Fibroblast of skin of right quadriceps (primary cell): ENCODE results near the gene C10orf62.
"Not testable (repeated sequence)": the region's sequence is repeated elsewhere in the genome, so short reads cannot be mapped to it uniquely, and the experiment has no call there.

Source experiments
- DNase-seq: peaks from one replicate; pipeline ENCODE4 v3.0.0-alpha.2; 2013

The C10orf62 gene

DNA sequence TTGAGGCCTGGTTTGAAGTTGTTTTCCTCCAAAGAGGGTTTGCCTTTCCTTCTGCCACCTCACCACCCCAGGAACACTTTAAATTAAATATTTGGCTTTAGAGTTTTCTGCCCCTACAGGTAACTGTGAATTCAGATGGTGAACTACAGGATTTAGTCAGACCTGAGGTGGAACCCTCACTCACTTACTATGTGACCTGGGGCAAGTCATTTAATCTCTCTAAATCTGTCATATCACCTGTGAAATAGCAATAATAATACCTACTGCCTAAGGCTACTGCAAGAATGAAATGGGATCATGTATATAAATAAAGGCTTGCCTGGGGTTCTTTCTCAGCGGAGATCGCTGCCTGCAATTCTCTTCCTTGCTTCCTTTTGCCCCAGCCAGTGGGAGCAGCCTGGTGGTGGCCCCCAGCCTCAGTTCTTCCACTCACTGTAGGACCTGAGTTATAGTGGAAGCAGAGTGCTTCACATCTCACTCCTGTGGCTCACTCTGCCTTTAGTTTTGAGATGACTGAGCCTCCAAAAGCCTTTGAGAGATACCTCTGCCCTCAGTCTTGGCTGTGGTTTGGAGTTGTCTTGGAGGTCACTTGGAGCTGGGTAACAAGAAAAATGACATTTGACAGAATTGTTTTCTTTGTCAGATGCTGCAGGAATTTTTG is 23.1 kb upstream of the C10orf62 start:
- no peak for DNase-seq

DNA sequence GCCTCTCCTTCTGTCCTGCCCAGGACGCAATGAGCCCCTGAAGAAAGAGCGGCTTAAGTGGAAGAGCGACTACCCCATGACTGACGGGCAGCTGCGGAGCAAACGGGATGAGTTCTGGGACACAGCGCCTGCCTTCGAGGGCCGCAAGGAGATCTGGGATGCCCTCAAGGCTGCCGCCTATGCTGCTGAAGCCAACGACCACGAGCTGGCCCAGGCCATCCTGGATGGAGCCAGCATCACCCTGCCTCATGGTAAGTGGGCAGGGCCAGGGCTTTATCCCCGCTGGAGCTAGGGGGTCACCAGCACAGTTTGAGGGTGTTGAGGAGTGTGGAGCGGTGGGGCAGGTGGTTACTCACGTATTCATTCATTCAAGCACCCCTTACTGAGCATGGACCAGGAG is 21.6 kb upstream of the C10orf62 start:
- no peak for DNase-seq

DNA sequence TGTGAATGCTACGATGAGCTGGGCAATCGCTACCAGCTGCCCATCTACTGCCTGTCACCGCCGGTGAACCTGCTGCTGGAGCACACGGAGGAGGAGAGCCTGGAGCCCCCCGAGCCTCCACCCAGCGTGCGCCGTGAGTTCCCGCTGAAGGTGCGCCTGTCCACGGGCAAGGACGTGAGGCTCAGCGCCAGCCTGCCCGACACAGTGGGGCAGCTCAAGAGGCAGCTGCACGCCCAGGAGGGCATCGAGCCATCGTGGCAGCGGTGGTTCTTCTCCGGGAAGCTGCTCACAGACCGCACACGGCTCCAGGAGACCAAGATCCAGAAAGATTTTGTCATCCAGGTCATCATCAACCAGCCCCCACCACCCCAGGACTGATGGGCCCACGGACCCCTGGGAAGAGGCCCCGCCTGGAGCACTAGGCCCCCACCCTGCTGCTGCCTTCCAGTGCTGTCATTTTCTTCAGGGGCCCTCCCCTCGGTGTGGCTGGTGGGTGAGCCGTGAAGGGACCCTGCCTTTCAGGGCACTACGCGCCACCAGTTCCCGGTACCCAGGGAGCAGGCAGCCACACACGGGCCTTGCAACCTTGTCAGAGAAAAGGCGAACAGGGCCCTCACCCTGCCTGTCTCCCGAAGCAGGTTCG is 19.3 kb upstream of the C10orf62 start:
- no peak for DNase-seq

DNA sequence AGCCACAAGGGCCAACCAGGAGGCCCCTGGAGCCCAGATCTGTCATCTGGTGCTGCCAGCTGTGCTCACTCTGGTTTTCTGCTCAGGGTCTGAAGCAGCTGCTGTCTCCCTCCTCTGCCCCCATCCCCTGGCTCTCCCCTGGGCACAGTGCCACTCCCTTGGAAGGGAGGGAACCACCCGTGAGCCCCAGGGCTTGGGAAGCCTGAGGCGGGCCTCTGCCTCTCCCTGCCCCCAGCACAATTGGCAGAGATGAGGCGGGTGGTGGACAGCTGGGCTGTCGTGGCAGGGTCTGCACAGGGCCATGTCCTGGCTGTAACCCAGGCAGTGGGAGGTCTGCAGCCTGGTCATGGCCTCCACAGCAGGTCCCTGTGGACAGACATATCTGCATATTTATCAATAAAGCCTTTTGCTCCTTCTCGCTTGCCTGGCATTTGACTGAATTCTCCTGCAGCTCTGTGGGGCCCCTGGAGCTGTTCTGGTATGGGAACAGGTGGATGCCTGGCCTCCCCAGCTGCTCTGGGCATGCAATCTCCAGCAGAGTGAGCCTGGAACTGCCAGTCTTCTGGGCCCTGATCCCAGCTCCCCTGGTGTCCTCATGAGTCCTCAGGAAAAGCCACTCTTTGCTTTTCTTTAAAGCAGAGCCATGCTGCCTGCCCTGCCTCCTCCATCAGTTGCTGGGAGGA is 18.6 kb upstream of the C10orf62 start:
- DNase-seq, result no peak

DNA sequence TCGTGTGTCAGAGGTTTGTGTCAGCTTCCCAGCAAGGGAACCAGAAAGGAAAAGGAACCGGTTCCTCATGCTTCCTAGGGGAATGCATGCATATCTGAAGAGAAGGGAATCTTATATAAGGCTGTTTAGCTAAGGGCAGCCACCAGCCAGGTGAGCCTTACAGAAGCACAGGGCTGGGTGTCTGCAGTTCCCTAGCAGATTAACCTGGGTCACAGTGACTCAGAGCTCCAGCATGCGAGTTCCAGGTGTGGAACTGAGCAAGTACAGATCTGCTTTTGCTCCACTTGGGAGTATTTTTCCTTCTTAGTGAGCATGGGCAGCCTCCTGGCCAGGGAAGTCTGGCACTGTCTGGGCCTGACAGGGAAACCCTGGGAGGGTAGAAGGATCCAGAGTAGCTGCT is 17.9 kb upstream of the C10orf62 start:
- DNase-seq, result no peak

DNA sequence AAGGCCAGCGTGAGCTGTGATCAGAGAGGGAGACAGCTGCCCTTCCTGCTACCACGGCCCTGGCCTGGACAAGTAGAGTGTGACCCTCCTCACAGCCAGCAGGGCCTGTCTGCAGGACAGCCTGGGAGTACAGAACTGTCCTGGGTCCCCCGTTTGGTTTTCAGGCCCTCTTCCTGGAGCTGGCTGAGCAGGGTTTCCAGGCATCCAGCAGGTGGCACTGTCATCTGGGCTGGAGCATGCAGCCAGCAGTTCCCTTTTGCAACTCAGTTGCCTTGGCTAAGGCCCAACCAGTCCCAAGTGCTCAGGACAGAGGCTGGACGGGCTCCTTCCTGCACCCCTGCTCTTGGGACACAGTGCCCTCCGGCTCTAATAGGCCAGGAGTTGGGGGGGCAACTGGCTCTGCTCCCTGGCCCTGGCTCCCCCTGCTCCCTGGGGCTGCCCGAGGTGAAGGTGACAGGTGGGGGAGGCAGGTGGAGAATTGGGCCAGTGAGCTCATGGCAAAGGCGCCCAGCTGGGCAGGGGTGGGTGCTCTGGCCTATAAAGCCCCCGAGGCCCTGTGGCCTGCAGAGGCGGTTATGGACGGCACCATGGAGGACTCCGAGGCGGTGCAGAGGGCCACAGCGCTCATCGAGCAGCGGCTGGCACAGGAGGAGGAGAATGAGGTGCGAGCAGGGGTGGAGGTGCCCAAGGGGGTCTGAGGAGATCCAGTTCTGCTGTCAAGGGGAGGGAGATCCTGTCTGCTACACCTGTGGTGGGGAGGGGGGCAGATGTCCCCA is 17.1 kb upstream of the C10orf62 start, which contains the start of gene ANKRD2:
Gene ANKRD2 (plus strand): TSS at position 566 of the 776 bp plus-strand sequence. CDS start 10 bp downstream, at position 576.
- DNase-seq, result peak; percentile 63

DNA sequence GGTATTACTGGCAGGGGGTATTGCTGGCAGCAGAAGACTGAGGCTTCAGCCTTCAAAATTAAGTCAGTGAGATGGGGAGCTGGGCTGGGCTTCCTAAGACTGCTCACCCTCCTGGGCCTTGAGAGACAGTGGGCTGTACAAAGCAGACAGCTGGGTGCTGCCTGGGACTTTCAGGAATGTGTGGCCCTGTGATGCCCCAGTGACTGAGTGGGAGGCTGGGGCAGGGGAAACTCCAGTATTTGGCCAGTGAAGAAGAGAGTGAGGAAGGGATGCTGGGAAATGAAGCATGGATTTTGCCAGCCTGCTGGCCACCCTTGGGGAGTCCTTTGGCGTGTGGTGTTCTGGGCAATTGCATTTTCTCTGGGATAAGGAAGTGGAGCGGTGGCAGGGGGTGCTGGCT is 16.5 kb upstream of the C10orf62 start:
- no peak for DNase-seq

DNA sequence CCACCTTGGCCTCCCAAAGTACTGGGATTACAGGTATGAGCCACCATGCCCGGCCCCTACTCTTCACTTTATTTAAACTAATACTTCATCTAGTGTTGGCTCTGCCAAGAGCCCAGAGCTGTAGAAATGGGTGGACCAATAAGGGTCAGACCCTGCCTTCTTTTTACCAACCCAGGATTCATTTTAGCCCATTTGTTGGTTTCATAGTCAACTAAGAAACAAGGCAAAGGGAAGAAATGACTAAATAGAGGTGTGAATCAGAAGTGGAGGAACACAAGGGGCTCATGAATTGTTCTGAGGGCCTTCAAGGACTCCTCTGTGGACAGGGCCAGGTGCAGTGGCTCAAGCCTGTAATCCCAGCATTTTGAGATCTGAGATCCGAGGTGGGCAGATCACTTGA is 15.8 kb upstream of the C10orf62 start:
- no peak for DNase-seq

DNA sequence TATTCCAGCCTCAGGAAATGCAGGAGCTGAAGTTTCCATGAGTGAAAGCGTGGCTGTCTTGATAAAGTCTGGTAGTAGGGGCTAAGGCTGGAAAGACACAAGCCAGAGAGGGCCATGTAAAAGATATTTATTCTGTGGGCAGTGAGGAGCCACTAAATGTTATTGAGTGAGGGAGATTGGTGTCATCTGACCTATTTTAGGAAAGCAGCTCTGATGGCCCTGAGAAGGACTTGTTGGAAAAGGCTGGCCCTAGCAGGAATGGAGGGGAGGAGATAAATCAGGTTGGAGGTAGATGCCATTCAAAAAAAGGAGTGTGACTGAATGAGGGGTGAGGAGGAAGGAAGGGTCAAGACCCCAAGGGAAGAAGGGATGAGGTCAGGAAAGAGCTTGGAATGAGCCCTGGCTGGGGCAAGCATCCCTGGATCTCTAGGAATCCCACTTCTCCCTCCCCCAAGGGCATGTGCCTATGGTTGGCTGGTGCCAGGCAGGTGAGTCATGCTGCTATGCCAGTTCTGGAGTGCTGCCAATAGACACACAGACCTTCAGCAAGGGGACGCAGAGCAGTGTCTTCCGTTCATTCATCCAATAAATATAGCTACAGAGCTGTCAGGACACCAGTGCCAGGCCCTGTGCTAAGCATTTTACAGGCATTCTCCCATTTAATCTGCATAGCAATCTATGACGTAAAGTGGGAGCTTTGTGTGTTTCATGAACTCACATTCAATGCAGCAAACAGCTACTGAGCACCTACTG is 15.0 kb upstream of the C10orf62 start:
- DNase-seq, result peak; percentile 71

DNA sequence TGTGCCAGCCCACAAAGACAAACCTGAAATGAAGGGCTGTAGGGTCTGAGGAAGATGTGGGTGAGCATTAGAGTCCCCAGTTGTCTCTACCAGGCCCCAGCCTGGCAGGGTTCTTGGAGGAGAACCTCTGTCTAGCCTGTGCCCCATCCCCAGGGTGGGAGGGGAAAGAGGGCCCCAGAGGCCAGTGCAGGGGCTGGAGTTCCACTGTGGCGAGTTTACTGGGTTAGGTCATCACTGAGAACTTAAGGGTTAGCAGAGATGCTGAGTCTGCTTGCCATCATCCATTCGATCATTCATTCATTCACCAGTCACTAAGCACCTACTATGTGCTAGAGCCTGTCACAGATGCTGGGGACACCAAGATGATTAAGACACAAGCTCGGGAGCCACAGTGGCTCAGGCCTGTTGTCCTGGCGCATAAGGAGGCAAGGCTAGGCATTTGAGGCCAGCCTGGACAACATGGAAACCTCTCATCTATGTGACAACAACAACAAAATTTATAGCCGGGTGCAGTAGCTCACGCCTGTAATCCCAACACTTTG is 14.3 kb upstream of the C10orf62 start:
- peak; percentile 13 for DNase-seq

DNA sequence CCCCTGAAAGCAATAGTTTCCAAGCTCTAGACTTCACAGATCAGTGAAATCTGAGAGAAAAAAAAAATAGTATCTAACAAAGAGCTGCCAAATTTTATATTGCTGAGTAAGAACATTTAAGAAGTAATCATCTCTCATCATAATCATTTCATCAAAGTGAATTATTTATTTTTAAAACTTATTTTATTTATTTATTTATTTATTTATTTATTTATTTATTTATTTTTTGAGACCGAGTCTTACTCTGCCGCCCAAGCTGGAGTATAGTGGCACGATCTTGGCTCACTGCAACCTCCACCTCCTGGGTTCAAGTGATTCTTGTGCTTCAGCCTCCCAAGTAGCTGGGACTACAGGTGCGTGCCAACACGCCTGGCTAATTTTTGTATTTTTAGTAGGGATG is 13.0 kb upstream of the C10orf62 start:
- not testable (repeated sequence) for DNase-seq

DNA sequence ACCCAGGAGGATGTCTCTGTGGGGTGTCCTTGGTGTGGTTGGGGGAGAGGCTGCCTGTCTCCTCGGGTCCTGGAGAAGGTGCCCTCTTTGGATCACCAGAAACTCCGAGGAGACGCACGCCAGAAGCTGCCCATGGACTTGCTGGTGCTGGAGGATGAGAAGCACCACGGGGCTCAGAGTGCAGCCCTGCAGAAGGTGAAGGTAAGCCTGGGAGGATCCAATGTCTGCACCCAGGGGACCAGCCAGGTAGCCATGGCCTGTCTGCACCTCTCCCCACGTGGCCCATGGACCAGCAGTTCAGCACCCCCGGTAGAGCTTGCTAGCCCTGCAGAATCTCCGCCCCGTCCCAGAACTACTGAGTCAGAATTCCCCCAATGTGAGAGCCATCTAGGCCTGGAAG is 11.8 kb upstream of the C10orf62 start:
- DNase-seq, result no peak

DNA sequence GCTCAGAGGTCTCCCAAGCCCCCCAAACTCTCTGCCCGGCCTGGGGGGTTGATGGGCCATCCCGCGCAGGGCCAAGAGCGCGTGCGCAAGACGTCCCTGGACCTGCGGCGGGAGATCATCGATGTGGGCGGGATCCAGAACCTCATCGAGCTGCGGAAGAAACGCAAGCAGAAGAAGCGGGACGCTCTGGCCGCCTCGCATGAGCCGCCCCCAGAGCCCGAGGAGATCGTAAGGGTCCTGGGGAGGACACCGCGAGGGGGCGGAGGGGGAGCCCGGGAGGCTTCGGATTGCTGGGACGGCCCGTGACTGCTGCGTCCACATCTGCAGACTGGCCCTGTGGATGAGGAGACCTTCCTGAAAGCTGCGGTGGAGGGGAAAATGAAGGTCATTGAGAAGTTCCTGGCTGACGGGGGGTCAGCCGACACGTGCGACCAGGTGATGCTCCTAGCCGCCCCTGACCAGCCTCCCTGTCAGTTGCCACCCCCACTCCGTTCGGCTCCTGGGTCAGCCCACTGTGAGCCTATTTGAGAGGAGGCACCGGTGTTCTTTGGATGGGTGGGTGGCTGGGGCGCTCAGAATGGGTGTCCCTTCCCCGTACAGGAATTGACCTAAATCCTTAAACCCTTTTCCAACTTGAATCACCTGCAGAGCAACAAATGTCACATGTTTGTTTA is 11.2 kb upstream of the C10orf62 start:
- no peak for DNase-seq

DNA sequence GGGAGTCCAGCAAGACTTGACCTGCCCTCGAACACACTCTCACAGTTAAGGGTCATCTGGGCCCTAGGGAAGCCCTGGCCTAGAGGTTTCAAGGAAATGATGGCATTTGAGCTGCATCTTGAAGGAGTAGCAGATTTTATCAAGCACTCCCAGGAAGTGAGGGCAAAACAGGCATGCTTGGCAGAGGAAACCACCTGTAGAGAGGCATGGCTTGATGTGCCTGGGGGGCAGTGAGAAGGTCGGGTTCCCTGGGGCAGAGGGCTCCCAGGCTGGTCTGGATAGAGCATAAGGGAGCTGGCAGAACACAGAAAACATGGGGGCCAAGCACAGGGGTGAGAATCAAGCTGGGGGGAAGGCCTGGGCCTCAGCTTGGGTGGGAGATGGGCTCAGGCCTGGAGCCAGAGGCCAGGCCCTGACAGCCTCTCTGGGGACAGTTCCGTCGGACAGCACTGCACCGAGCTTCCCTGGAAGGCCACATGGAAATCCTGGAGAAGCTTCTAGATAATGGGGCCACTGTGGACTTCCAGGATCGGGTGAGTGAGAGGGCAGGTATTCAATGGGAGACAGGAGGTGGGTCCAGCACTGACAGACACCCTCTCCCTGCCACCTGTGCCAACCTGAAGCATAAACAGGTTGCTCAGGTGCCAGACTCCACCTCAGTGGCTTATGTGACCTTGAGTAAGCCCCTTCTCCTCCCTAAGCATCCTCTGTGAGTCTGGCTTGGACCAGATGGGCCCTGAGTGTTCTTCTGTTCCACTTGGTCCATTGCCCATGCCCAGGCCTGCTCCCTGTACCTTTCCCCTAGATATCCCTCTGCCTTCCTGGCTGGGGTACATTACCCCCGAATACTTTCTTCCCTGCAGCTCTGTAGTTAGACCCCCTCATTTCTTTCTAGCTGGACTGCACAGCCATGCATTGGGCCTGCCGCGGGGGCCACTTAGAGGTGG is 8.8 kb upstream of the C10orf62 start:
- DNase-seq, result no peak

DNA sequence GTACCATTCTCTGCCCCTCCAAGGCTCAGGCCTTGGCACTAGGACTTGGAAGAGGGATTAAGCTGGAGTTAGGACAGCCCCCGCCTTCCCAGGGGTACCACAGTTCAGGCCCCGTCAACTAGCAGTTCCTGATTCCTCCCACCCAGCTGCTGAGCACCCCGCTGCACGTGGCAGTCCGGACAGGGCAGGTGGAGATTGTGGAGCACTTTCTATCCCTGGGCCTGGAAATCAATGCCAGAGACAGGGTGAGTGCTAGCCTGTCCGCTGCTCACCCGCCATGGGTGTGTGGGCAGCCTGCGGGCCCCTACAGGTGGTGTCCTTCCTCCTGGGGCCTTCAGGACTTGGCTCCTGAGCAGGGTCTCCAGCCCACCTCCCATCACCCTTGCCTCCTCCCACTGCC is 7.4 kb upstream of the C10orf62 start:
- no peak for DNase-seq

DNA sequence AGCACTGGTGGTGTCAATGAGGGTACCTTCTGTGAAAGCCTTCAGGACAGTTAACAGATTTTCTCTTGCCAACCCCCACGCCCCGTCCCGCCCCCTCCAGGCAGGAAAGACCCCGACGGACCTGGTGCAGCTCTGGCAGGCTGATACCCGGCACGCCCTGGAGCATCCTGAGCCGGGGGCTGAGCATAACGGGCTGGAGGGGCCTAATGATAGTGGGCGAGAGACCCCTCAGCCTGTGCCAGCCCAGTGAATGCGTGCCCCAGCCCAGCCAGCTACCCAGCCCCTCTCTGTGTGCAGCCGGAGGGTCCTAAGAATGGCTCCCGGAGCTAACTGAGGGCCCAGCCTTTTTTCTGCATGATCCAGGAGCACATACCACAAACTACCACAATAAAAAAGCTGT is 6.0 kb upstream of the C10orf62 start:
- DNase-seq, result no peak

DNA sequence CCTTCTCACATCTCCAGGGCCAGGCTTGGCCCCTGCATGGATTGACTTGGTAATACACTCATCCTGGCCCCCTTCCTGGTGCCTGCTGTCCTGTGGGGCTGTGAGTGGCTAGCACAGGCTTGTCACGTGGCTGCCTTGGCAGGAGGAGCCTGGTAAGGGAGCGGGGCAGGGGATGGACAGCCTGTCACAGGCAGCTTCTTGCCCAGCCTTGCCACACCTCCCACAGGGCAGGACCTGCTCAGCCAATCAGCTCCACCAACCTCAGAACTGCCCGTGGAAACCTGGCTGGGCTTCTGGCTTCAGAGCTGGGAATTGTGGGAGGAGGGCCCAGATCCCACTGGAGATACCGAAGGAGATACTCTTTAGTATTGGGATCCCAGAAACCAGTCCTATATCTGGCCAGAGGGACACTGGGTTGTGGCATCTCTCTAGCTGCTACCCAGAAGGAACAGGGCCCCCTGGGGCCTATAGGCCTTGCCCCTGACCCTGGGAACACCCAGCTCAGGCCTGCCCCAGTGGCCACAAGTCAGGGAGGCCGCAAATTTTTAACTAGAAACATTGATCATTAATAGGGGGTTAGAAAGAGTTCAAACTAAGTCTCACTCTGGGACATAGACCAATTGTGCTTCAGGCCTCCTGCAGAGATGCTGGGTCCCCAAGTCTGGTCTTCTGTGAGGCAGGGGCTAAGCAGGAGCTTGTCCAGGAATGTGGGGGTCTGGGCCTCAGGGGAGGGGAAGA is 5.3 kb upstream of the C10orf62 start, which contains the start of gene HOGA1:
Gene HOGA1 (plus strand): TSS at position 330 of the 738 bp plus-strand sequence. CDS start 315 bp downstream, at position 645.
- DNase-seq, result peak; percentile 59

DNA sequence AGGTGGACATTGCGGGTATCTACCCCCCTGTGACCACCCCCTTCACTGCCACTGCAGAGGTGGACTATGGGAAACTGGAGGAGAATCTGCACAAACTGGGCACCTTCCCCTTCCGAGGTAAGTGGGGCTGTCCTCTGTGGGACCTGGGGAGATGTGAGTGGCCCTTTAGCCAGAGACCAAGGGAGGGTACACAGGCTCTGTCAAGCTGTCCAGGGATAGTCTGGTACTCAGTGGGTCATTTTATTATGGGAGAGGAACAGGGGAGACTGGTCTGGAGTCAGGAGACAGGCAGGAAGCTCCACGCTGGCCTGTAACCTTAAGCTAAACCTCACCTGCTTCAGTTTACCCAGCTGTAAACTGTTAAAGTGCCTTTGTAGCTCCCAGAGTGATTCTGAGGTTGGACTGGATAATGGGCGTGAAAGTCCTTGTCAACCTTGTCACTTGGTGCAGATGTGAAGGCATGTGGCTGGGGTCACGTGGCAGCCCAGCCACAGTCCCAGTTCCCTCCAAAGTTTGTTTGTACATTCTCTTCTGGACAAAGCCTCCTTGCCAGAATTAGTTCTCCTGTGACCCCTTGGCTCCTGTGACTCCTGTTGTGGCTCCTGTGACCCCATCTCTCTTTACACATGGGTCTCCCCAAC is 4.6 kb upstream of the C10orf62 start:
- no peak for DNase-seq

DNA sequence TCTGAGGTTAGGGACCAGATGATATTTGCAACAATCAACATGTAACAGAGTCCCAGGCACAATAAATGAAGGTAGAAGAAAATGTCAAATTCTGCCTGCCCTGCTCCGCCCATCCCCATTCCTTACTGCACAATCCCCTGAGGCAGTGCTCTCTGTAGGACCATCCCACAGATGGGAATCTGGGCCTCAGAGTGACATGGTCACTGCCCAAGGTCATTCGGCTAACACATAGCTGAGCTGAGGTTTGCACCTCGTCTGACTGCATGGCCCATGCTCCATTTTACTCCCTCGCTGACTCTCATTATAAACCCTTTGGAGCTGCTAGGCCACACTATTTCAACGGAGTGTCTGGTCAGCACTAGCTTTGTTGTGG is 4.1 kb upstream of the C10orf62 start:
- DNase-seq, result no peak
